Stimulated activated CD8-positive, alpha-beta memory T cell treated with anti-CD3 and anti-CD28 coated beads, Interleukin-15, amount 100 ng/mL, for 48 hours (primary cell): ENCODE measurements around the gene TMCC1.
"Not testable (repeated sequence)": the region's sequence is repeated elsewhere in the genome, so short reads cannot be mapped to it uniquely, and the experiment has no call there.

ENCODE experiments used
- DNase-seq, 2 donors: peaks; one replicate each; pipeline ENCODE4 v3.0.0-alpha.2; 2020; ENCODE audit warnings: low read depth in 2 of 2

TMCC1 gene

GRCh38 chr3:129836381-129837064 lies 57.0 kb downstream of the TMCC1 start:
- DNase-seq: no peak

- no peak for DNase-seq
Observed at GRCh38 chr3:129835198-129835597, 58.3 kb downstream of the TMCC1 start.

GRCh38 chr3:129834580-129834979 lies 58.9 kb downstream of the TMCC1 start:
- DNase-seq: no peak

- not testable (repeated sequence) for DNase-seq
Observed at GRCh38 chr3:129831942-129832341, 61.6 kb downstream of the TMCC1 start.

GRCh38 chr3:129831503-129831902 lies 62.0 kb downstream of the TMCC1 start:
- no peak for DNase-seq

- DNase-seq: no peak
Observed at GRCh38 chr3:129829640-129830039, 63.9 kb downstream of the TMCC1 start.

GRCh38 chr3:129827765-129828164 lies 65.7 kb downstream of the TMCC1 start:
- DNase-seq: peak in 1 of 2 donors; percentile 9

GRCh38 chr3:129824926-129825541 lies 68.5 kb downstream of the TMCC1 start:
- DNase-seq: peak in 1 of 2 donors; percentile 4

- no peak for DNase-seq
Observed at GRCh38 chr3:129822679-129823078, 70.8 kb downstream of the TMCC1 start.

GRCh38 chr3:129822241-129822640 lies 71.3 kb downstream of the TMCC1 start:
- DNase-seq: no peak

GRCh38 chr3:129820587-129820986 lies 72.9 kb downstream of the TMCC1 start:
- DNase-seq: no peak

- DNase-seq: no peak
Observed at GRCh38 chr3:129812589-129812988, 80.9 kb downstream of the TMCC1 start.

- no peak for DNase-seq
Observed at GRCh38 chr3:129809297-129809696, 84.2 kb downstream of the TMCC1 start.

GRCh38 chr3:129796146-129796545 lies 97.4 kb downstream of the TMCC1 start:
- DNase-seq: no peak

- no peak for DNase-seq
Observed at GRCh38 chr3:129795186-129796010, 98.1 kb downstream of the TMCC1 start.

GRCh38 chr3:129794311-129795185 lies 99.0 kb downstream of the TMCC1 start:
- DNase-seq: no peak

GRCh38 chr3:129793942-129794310 lies 99.6 kb downstream of the TMCC1 start:
- no peak for DNase-seq

GRCh38 chr3:129793319-129793718 lies 100.2 kb downstream of the TMCC1 start:
- no peak for DNase-seq

GRCh38 chr3:129783470-129783869 lies 110.0 kb downstream of the TMCC1 start:
- no peak for DNase-seq

- no peak for DNase-seq
Observed at GRCh38 chr3:129778871-129779270, 114.6 kb downstream of the TMCC1 start.

GRCh38 chr3:129777806-129778205 lies 115.7 kb downstream of the TMCC1 start:
- no peak for DNase-seq

- DNase-seq: no peak
Observed at GRCh38 chr3:129775870-129776269, 117.6 kb downstream of the TMCC1 start.
